ENCODE data around the gene CNTNAP2.
"Not testable (repeated sequence)": the region's sequence is repeated elsewhere in the genome, so short reads cannot be mapped to it uniquely, and the experiment has no call there.

Gene CNTNAP2

GRCh38 chr7:146905746-146906145 is 789.1 kb downstream of the CNTNAP2 start:
- not testable (repeated sequence) for DNase-seq

DNA sequence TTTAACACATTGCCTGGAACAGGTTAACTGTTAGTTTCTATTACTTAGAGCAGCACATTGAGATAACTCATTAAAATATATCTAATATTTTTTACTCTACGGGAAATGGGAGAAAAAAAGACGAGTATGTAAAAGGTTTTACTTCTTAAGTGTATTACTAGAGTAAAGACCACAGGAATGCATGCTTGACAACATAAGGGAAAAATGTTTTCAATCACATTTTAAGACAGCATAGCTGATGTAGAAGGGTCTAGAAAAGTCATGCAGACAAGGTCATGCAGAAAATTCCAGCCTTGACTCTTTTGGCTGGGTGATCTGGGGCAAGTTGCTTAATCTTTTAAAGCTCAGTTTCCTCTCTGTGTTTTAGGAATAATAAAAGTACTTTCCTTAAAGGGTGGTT is 806.2 kb downstream of the CNTNAP2 start:
- no peak for DNase-seq

DNA sequence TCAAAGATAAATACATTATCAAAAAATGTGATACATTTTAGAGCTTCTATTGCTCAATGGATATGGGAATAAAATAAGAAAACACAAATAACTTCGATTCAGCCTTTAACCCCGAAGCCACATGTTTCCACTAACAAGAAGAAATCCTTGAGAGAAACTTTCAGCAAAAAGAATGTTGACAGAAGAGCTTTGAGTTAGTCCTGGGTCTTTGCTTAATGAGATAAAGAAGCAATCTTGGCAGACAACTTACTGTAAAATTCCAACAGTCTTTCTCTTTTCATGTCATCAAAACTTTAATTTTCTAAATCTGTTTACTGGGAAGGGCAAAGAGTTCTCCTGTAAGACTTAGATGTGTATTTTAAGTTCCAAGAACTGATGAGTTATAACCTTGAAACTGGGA is 810.2 kb downstream of the CNTNAP2 start:
- DNase-seq = no peak

DNA sequence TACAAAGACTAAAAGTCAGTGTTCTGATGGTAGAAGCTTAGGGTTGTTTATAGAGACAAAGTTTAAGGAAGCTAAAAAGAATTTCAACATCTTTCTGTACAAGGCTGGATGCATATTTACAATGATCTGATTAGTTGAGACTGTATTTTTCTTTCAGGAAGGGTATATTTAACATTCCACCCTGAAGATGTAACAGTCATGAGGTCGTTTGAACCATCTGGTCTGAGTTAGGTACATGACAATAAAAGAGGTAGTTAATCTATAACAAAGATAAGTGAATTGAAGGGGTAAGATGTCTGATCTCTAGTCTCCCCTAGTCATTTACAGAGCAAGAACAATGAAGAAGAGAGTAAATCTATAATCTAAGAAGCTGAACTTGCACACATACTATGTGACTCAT is 821.2 kb downstream of the CNTNAP2 start:
- no peak for DNase-seq

GRCh38 chr7:146943483-146943882 is 826.9 kb downstream of the CNTNAP2 start:
- no peak for DNase-seq

DNA sequence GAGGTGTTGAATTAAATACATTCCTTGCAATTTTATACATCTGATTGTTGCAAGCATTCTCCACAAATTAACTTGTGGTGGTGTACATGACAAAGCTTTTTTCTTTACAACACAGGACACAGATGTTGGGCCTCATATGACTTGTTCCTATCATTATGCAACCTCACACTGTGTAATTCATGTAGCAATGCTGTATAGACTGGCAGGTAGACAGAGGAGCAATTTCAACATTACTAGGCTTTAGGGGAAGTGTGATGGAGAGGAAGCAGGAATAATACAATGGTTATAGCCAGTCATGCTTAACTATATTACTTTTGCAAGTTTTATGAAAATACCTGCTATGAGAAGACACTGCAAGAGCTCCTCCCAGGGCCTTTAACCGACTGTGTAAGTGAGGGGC is 832.1 kb downstream of the CNTNAP2 start:
- no peak for DNase-seq

GRCh38 chr7:146956321-146956720 is 839.7 kb downstream of the CNTNAP2 start:
- no peak for DNase-seq

DNA sequence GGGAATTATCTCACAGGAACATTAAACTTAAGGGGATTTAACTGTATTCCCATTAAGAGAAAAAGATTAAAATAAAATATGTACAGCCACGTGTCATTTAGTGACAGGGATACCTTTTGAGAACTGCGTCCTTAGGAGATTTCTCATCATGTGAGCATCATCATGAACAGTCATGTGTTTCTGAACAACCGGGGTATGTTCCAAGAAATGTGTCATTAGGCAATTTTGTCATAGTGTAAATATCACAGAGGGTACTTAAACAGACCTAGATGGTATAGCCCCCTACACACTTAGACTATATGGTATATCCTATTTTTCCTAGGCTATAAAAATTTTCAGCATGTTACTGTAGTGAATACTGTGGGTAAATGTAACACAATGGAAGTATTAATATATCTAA is 840.3 kb downstream of the CNTNAP2 start:
- DNase-seq = no peak

DNA sequence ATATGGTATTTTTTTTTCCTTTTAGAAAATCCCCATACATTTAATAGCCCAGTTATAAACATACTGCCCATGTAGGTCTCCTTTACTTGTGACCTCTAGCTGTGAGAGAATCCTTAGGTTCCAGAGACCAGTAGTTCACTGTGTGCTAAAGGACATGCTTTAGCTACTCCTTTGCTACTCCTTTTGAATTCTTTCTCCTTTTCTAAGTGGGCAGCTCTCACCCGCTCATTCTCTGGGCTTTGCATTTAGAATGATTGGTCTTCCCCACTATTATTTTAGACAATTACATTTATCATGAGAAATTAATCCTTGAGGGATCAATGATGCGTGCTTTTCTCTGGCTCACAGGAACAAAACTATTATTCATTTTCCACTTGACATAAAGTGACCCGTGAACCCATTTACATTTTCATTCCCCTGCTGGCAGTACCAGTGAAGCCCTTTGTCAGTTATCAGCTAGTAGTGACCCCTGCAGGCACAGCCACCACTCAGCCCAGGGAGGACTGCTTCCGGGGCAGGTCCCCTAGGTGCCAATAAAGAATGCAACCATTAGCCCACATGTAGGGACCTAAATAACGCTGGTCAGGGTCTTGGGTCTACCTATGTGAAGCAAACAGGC is 844.3 kb downstream of the CNTNAP2 start:
- no peak for DNase-seq

- no peak for DNase-seq
Observed at GRCh38 chr7:146961617-146962016, 845.0 kb downstream of the CNTNAP2 start.

DNA sequence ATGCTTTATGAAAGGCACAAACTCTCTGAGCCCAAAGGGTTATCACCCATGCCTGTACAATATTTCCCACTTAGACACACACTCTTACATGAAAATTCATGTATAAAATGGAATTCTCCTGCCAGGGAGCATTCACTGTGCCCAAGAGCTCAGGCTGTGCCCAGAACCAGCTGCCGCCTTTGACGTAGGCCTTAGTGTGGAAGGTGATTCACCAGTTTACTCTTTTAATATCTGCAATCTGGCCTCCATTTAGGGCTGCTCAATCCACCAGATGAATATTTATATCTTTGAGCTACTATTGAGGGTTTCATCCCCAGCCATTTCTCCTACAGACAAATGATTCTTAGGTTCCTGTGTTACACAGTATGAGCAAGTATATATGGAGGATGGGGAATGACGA is 849.7 kb downstream of the CNTNAP2 start:
- DNase-seq = no peak

DNA sequence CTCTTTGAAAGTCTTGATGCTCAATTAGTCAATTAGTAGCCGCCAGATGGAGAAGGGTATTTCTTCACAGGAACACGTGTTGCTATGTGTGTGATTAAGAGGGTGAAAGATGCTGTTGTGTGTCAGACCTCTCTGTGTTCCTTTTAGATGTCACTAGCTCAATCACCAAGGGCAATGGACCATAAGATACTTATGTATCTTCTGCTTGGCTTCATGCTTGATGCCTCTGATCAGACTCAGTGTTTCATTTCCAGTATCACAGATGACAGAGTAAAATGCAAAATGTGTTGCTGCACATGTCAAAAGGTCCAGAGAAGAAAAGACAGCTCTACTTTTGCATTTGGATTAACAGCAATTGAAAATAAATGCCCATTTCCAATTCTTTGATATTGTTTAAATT is 865.9 kb downstream of the CNTNAP2 start:
- no peak for DNase-seq

DNA sequence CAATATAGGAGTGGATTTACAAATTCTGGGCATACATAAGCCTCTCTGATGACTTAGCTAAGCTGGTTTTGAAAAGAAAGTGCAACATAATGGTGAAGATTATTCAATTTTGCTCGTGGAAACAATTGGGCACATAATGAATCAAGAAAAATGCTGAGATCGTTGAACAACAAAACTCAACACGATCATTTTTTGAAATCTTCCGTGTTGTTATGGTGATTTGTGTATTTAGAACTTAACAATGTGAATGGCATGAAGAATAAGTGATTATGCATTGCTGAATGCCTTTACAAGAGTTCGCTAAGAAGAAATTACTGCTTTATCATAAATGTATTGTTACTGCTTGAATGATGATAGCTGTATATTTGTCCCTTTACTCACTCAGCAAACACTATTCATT is 875.0 kb downstream of the CNTNAP2 start:
- no peak for DNase-seq

DNA sequence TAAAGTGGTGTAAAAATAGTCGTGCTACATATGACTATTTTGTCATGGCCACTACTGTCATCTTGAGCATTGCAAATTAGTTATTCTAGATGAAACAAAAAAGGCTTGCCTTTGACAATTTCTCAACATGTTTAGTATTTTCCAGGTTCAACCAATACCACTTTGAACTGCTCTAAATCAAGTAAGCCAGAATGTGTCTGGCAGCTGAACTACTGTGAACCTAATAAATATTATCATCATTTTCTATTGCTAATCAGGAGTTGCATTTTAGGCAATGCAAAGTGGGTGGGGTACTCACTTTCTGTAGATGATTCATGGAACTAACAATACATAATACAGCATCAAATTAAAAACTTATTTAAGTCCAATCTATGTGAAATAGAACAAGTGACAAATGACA is 877.2 kb downstream of the CNTNAP2 start:
- DNase-seq = no peak

DNA sequence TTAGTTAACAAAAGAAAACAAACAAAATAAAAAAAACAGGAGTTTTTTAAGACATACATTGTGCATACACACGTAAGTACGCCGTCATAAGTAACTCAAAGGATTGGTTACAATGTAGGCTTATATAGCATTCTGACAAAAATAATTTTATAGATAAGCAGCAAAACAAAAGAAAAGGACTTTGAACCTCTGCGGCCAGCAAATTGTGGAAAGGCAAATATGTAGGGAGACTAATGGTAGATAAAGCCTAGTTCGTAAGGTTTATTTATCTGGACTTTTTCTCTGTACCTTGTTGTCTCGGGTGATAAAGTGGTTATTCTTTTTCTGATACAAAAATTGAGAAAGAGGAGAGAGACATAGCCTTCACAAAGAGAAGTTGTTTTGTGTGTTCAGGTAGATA is 891.9 kb downstream of the CNTNAP2 start:
- DNase-seq = no peak

DNA sequence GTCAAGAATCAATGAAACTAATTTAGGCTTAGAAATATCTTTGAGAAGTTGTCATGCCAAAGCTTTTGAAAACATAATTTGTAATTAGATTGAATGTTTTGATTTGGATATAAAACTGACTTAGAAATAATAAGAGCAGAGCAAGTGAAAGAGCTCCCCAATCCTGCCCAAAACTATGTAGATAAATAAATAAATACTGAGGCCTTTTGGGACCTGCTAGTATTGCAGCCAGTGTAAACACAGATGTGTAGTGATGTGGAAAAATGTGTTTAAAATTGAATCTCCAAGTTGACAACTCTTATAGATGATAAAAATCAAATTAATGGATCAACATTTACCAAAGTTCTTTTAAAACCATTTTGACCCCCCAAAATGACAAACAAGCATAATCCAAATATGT is 896.1 kb downstream of the CNTNAP2 start:
- DNase-seq = no peak

GRCh38 chr7:147013825-147014224 is 897.2 kb downstream of the CNTNAP2 start:
- no peak for DNase-seq

- DNase-seq = no peak
Observed at GRCh38 chr7:147014286-147014955, 897.8 kb downstream of the CNTNAP2 start.

DNA sequence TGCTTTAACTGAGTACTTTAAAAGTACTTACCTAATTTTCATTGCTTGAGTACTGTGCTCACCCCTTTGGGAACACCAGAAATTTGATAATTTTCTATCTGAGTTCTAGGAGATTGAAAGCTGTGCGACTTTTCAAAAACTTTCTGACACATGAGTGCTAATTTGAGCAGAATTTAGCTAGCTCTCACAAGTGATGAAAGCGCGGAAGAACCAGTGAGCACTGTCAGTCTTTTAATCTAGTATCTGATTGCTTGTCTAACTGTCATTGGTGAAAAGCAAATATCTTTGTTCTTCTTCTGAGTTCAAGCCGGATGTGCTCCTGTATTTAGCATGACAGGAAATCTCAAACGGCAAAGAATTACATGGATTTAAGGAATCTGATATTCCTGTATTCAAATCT is 899.4 kb downstream of the CNTNAP2 start:
- DNase-seq = no peak

- no peak for DNase-seq
Observed at GRCh38 chr7:147022056-147022455, 905.5 kb downstream of the CNTNAP2 start.

GRCh38 chr7:147023440-147023839 is 906.8 kb downstream of the CNTNAP2 start:
- no peak for DNase-seq

GRCh38 chr7:147029953-147030352 is 913.4 kb downstream of the CNTNAP2 start:
- no peak for DNase-seq

DNA sequence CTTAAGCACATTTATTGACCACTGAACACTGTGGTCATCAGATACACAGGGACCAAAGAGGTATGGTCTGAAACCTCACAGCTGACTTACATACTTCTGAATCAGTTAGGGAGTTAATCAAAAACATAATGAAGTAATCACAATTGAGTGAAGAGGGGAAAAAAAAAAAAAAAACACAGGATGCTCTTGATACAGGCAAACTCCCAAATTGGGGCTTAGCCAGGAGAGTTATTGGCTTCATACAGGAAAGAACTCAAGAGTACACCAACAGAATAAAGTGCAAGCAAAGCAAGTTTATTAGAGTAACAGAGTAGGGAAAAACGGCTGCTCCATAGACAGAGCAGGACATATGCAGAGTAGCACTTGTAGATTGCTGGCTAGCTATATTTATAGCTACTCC is 917.0 kb downstream of the CNTNAP2 start:
- no peak for DNase-seq

DNA sequence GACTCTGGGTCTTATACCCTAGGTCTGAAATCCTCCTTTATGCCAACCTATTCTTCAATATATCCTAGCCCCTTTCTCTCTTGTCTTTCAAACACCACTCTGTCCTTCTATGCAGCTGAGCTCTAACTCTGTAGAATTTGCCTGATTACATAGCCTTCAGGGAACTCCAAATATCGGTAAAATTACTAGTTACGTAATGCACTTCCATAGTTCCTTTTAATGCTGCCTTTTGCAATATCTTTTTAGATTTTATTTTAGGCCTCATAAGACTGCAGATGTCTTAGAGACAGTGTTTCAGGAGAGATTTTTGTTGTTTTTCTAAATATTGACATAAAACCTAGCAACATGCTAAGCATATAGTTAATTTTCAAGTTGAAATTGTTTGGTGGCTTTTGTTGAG is 924.8 kb downstream of the CNTNAP2 start:
- no peak for DNase-seq

DNA sequence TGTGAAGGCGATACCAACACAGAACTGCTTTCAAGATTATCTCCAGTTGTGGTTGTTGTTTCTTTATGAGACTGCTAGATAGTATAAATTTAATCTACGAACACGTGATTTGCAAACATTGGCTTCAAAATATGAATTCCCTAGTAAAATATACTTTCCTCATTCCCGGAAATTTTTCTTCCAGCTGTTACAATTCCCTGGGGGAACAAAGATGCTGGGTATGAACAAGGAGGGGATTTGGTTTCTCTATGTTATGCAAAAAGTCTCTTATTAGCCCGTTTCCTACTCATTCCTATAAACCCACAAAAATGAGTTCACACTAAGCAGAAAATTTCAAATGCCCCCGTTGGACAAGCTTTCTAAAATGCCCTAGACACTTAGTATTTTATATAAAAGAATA is 928.3 kb downstream of the CNTNAP2 start:
- no peak for DNase-seq
